Activated CD8-positive, alpha-beta T cell treated with anti-CD3 and anti-CD28 coated beads, Interleukin-2, amount 10 ng/mL, durations not matched to agents 7 days and 5 days (primary cell): ENCODE data around the gene FANCC. TPM values are rescaled to one million over a fixed set of nuclear protein-coding genes. Genes with fewer than 3 reads are reported as not detected.

Experiments
- ATAC-seq: fragments of 150-1000 bp; cut with Tn5 transposase; one replicate; pipeline ENCODE4 v1.10.0; 2021; ENCODE audit warnings: moderate library complexity
- CTCF ChIA-PET: fragments of 350-600 bp; sonication (Branson Sonifier 250); formaldehyde crosslinking; loops from one replicate; lab custom pipeline; 2021; ENCODE audit warnings: antibody characterized with exemption; lab: Charles Lee
- POLR2A ChIA-PET: fragments of 350-600 bp; sonication (Branson Sonifier 250); formaldehyde crosslinking; loops from one replicate; lab custom pipeline; 2021; ENCODE audit warnings: antibody characterized with exemption; lab: Charles Lee
- DNase-seq: peaks from one replicate; pipeline ENCODE4 v3.0.0-alpha.2; 2020
- H3K27ac Mint-ChIP-seq: one replicate; pipeline ENCODE4 v1.8.0; 2021; ENCODE audit warnings: mild to moderate bottlenecking, mixed read lengths
- H3K27me3 Mint-ChIP-seq: one replicate; pipeline ENCODE4 v1.8.0; 2021; ENCODE audit warnings: low read depth, mixed read lengths
- H3K36me3 Mint-ChIP-seq: one replicate; pipeline ENCODE4 v1.8.0; 2021; ENCODE audit warnings: low read depth, mixed read lengths
- H3K4me1 Mint-ChIP-seq: one replicate; pipeline ENCODE4 v1.8.0; 2021; ENCODE audit warnings: low read depth, mixed read lengths
- H3K4me3 Mint-ChIP-seq: one replicate; pipeline ENCODE4 v1.8.0; 2021; ENCODE audit warnings: mild to moderate bottlenecking, mixed read lengths
- H3K9me3 Mint-ChIP-seq: one replicate; pipeline ENCODE4 v1.8.0; 2022; ENCODE audit warnings: mixed read lengths; ENCODE audit not compliant: insufficient read depth
- total RNA-seq, 2 experiments: library from RNA; stranded (reverse); gene quantifications; one replicate each; pipeline ENCODE4 v1.2.3, GENCODE V29; 2021

Gene FANCC
- total RNA-seq, 2 experiments from 2014 or later = 18.2 to 19.0 TPM

DNA sequence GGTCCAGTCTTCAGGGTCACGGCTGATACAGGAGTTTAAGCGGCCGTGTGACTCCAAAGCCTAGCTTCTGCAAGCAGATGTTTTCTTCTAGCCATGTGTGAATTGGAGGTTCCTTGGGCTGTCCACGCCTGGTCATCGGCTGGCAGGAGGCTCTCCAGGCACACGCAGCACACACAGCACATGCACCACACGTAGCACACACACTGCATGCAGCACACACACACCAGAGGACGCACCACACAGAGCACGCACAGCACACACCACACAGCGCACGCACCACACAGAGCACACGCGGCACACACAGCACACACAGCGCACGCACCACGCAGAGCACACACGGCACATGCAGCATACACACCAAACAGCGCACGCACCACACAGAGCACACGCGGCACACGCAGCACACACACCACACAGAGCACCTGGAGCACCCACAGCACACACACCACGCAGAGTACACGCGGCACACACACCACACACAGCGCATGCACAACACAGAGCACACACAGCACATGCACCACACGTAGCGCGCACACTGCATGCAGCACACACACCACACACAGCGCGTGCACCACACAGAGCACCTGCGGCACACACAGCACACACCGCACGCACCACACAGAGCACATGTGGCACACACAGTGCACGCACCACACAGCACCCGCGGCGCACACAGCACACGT lies 234.3 kb downstream of the FANCC start:
- no peaks in the 10 kb centered on the region for H3K27me3 Mint-ChIP-seq
- ATAC-seq (no peak), DNase-seq (no peak)
- ChIA-PET CTCF (no interaction called here), POLR2A (no interaction called here)
- no peak overlapping the region for H3K4me3 Mint-ChIP-seq
- H3K27ac Mint-ChIP-seq = no peak overlapping the region
- H3K36me3 Mint-ChIP-seq = no peaks in the 10 kb centered on the region
- H3K4me1 Mint-ChIP-seq = no peaks in the 10 kb centered on the region
- no peaks in the 10 kb centered on the region for H3K9me3 Mint-ChIP-seq

DNA sequence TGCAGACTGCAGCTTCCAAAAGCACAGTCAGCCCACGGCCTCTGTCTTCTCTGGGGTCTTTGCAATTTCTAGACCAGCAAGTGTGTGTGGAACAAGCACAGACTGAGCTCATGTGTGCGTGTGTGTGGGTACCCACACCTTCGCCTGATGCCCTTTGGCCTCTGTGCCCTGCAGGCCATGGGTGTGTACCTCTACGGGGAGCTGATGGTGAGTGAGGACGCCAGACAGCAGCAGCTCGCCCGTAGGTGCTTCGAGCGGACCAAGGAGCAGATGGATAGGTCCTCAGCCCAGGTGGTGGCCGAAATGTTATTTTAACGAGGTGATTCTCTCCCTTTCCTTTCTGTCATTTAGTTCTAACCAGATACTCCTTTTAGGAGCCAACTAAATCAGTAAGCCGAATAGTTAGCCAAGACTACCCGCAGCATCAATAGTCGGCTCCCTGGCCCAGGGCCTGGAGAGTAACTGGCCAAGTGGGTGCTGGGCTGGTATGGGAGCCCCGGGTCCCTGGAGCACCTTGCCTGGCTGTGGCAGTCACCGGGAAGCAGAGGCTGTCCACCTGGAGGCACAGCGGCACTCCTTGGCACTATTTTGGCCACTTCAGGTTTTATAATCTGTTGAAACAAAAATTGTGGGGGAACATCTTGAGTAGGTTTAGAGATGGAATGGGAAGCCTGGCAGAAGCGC lies 235.0 kb downstream of the FANCC start:
- no peaks in the 10 kb centered on the region for H3K4me1 Mint-ChIP-seq
- no peaks in the 10 kb centered on the region for H3K27me3 Mint-ChIP-seq
- H3K27ac Mint-ChIP-seq = no peak overlapping the region
- H3K4me3 Mint-ChIP-seq = no peak overlapping the region
- no peaks in the 10 kb centered on the region for H3K9me3 Mint-ChIP-seq
- H3K36me3 Mint-ChIP-seq = no peaks in the 10 kb centered on the region
- no peak for ATAC-seq
- ChIA-PET CTCF (no interaction called here), POLR2A (no interaction called here)
- DNase-seq = no peak

DNA sequence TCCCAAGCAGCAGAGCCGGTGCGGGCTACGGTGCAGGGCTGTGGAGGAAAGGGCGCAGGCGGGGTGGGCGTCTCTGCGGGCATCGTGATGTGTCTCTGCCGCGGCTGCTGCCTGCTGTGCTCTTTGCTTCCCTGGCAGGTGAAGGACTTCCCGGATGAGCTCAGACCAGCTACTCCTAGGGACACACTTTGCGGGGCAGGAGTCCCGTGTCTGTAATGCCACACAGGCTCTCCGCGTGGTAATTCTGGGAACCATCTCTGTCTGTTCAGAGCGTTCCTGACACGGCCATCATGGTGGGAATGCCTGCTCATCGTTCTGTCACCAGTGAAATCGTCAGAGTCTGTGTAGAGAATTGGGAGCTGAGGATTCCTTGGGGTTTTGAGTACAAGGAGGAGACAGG lies 235.5 kb downstream of the FANCC start:
- POLR2A ChIA-PET = no interaction called here
- Mint-ChIP-seq H3K4me3 (no peak overlapping the region), H3K9me3 (no peaks in the 10 kb centered on the region), H3K27ac (no peak overlapping the region), H3K36me3 (no peaks in the 10 kb centered on the region), H3K4me1 (no peaks in the 10 kb centered on the region), H3K27me3 (no peaks in the 10 kb centered on the region)
- ATAC-seq (no peak), DNase-seq (no peak)
- CTCF ChIA-PET = interaction anchor here (1.4 kb wide), 1 partner anchor 44 kb away, joined by 4 read pairs; no protein-coding TSS in a partner anchor

DNA sequence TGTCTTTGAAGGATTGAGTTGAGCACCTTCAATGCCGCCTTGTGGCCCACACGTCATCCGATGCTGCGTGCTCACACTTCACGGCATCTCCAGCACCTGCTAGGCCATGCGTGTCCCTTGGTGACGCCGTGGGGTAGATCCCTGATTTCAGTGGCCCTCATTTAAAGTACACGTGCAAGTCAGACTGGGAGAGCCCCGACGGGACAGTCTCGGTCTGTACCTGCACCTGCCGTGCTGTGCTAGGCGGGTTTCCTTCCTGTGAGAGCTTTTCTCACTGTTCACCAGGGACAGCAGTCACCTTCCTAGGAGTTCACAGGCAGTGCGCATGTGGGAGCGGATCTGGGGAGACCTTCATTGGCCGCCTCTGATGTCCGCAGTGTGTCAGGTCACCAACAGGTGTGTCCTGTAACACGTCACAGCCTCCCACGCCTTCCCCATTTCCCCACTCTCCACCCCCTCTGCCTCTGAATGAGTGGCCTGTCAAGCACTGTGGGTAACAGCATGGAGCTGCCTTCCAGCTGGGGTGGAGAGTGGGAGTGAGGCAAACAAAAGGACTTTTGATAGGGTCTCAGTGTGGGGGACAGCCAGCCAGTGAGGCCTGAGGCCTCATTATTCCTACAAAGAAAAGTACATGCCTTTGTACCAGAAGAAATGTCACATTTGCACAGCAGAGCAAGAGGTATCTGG lies 236.4 kb downstream of the FANCC start:
- no peak overlapping the region for H3K4me3 Mint-ChIP-seq
- ChIA-PET CTCF (interaction anchor here (1.4 kb wide), 1 partner anchor 45 kb away, joined by 4 read pairs; no protein-coding TSS in a partner anchor), POLR2A (no interaction called here)

DNA sequence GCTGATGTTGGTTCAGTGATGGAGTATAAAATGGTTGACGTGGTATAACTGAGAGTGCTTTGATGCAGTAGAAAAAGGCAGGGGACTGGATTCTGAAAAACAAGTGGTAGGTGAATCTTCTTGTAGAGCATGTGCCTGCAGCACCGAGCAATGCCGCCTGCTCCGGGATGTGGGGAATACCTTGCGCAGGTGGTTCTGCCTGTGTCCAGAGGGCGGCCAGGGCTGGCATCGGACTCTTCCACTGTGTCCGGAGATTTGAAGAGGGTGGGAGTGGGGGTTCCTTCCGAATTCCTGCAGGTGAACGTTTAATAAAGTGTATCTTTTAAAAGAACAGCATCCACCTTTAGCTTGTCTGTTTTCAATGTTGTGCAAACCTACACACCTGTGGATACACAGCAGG lies 238.0 kb downstream of the FANCC start:
- ATAC-seq = no peak
- Mint-ChIP-seq H3K9me3 (no peaks in the 10 kb centered on the region), H3K27me3 (no peaks in the 10 kb centered on the region), H3K4me1 (no peaks in the 10 kb centered on the region), H3K27ac (no peak overlapping the region), H3K36me3 (no peaks in the 10 kb centered on the region), H3K4me3 (no peak overlapping the region)
- no peak for DNase-seq
- CTCF ChIA-PET = no interaction called here
- POLR2A ChIA-PET = no interaction called here

More for the DNA sequence above, 236.4 kb downstream of the FANCC start:
- no peaks in the 10 kb centered on the region for H3K36me3 Mint-ChIP-seq
- no peak overlapping the region for H3K27ac Mint-ChIP-seq
- DNase-seq (no peak), ATAC-seq (no peak)
- H3K9me3 Mint-ChIP-seq = no peaks in the 10 kb centered on the region
- no peaks in the 10 kb centered on the region for H3K27me3 Mint-ChIP-seq
- no peaks in the 10 kb centered on the region for H3K4me1 Mint-ChIP-seq

DNA sequence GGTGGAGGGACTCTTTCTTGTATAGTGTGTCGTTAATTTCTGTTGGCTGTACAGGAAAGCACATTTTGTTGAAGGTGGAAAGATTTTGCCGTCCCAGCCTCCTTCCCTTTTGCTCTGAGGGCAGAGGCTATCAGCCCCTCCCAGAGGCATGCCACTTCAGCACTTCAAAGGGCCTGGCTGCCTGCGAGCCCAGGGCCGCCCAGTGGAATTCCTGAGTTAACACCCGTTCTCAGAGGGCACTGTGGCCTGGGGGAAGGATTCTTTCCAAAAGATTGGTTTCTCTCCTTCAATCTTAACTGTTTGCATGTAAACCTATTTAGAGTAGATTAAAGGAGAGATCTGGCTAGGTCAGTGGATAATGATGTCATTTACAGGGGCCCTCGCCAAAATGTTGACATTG lies 238.6 kb downstream of the FANCC start:
- ATAC-seq (no peak), DNase-seq (no peak)
- Mint-ChIP-seq H3K27ac (no peak overlapping the region), H3K4me3 (no peak overlapping the region), H3K4me1 (no peaks in the 10 kb centered on the region), H3K36me3 (no peaks in the 10 kb centered on the region), H3K9me3 (no peaks in the 10 kb centered on the region), H3K27me3 (no peaks in the 10 kb centered on the region)
- CTCF ChIA-PET = no interaction called here
- POLR2A ChIA-PET = no interaction called here

DNA sequence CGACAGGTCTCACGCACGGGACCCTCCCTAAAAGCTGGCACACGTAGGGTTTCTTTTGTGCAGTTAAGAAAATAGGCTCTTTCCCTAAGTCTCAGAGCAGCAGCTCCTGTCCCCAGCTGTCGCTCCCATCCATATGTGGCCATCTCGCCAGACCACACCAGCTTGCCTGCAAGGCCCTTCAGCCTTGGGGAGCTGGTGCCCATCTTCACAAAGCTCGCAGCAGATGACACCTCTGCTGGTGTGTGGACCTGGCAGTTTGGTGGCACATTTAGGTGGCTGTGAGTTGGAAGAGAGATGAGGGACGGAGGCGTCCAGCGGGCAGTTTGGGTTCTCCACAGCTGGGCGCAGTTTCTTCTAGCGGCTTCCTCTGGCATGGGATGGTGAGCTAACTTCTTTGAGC lies 239.0 kb downstream of the FANCC start:
- POLR2A ChIA-PET = no interaction called here
- H3K27ac Mint-ChIP-seq = no peak overlapping the region
- no peaks in the 10 kb centered on the region for H3K9me3 Mint-ChIP-seq
- H3K4me1 Mint-ChIP-seq = no peaks in the 10 kb centered on the region
- CTCF ChIA-PET = no interaction called here
- no peak for ATAC-seq
- H3K27me3 Mint-ChIP-seq = no peaks in the 10 kb centered on the region
- no peaks in the 10 kb centered on the region for H3K36me3 Mint-ChIP-seq
- DNase-seq = no peak
- H3K4me3 Mint-ChIP-seq = no peak overlapping the region

DNA sequence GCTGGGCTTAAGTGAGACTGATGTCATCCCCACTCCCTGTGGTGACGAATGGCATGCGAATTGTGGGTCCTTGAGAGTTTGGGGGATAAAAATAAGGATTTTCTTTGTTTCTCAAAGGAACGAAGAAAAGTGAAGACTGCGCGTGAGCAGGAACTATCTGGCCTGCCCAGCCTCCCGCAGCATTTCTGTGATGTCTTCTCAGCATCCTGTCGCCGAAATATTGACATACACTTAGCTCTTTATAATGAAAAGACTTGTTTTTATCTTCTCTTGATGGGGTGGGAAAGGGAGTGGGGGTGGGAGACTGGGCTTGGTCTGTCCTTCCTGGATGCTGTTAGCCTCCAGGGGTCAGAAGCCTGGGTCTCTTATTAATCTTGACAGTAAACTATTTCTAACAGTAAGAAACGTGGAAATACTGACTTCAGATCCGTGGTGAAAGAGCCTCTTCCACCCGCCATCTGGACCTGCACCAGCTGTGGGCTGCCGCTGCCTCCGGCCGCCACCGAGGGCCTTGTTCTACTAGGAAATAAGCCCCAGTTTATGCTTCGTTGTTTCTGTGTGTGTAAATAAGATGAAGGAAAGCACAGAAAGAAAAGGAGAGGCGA lies 239.6 kb downstream of the FANCC start:
- H3K9me3 Mint-ChIP-seq = no peaks in the 10 kb centered on the region
- CTCF ChIA-PET = no interaction called here
- ATAC-seq = no peak
- H3K27me3 Mint-ChIP-seq = no peaks in the 10 kb centered on the region
- no peak overlapping the region for H3K27ac Mint-ChIP-seq
- no peak overlapping the region for H3K4me3 Mint-ChIP-seq
- no peaks in the 10 kb centered on the region for H3K4me1 Mint-ChIP-seq
- no peaks in the 10 kb centered on the region for H3K36me3 Mint-ChIP-seq
- POLR2A ChIA-PET = no interaction called here
- no peak for DNase-seq

DNA sequence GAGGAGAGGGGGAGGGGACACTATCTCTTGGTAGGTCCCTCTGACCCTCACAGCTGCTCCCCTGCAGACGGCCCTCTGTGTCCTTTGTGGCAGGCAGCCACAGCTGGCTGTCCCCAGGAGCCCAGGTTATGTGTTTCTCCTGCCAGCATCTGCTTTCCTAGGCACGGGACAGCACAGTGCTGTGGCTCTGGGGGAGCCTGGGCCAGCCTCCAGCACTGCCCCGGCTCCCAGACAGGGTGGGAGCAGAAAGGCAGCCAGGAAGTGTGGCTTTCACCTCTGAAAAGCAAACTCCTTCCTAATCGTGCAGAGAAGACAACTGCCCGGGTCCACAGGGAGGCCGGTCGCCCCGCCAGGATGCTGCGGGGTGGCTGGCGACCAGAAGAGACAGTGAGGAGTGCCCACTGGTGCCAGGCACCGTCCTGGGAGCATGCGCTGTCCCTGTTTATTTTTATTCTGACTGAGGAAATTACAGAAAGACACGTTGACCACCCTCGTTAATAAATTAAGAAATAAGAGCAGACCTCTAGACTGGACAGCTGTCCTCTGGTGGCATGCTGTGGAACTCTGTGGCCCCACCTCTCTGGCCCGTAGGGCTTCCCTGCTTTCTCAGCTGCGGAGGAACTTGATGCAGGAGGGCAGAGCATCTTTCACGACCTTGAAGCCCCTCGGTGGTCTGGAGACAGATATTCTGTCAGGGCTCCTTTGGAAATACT lies 240.3 kb downstream of the FANCC start:
- ATAC-seq = no peak
- no peak for DNase-seq
- Mint-ChIP-seq H3K27me3 (no peaks in the 10 kb centered on the region), H3K36me3 (no peaks in the 10 kb centered on the region), H3K4me1 (no peaks in the 10 kb centered on the region), H3K4me3 (no peak overlapping the region), H3K9me3 (no peaks in the 10 kb centered on the region), H3K27ac (no peak overlapping the region)
- ChIA-PET POLR2A (no interaction called here), CTCF (no interaction called here)

DNA sequence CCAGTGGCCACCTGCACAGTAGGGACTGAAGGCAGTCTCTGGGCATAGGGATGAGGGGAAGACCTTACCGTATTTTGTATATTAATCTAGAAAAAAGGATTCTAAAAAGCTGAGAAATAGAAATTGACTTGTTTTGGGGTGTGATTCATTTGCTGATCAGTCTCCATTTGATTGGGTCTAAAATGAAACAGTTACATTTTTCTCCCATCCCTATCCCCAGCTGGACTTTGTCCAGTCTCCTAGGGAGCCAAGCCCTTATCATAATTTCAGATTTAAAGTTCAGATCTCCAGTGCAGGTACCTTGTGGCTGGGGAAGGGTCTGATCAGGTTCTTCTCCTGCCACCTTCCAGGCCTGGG lies 240.8 kb downstream of the FANCC start:
- Mint-ChIP-seq H3K36me3 (no peaks in the 10 kb centered on the region), H3K4me3 (no peak overlapping the region), H3K27me3 (no peaks in the 10 kb centered on the region), H3K9me3 (no peaks in the 10 kb centered on the region), H3K4me1 (no peaks in the 10 kb centered on the region), H3K27ac (no peak overlapping the region)
- CTCF ChIA-PET = no interaction called here
- ATAC-seq = no peak
- POLR2A ChIA-PET = no interaction called here
- DNase-seq = no peak

DNA sequence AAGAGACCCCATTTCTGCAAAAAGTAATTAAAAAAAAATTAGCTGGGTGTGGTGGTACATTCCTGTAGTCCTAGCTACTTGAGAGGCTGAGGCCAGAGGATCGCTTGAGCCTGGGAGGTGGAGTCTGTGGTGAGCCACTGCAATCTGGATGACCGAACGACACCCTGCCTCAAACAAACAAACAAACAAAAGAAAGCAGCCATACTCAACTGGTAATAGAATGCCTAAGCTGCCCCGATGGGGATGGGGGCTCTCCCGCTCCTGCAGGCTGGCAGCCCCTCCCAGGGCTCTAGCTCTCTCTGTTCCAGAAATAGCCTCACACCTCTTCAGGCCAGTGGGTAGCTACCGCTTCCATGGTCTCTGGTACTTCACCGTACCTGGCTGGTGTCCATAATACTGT lies 241.8 kb downstream of the FANCC start:
- no peaks in the 10 kb centered on the region for H3K36me3 Mint-ChIP-seq
- no peak overlapping the region for H3K4me3 Mint-ChIP-seq
- no peak for DNase-seq
- POLR2A ChIA-PET = no interaction called here
- no peak for ATAC-seq
- H3K27me3 Mint-ChIP-seq = no peaks in the 10 kb centered on the region
- CTCF ChIA-PET = no interaction called here
- no peak overlapping the region for H3K27ac Mint-ChIP-seq
- no peaks in the 10 kb centered on the region for H3K9me3 Mint-ChIP-seq
- no peaks in the 10 kb centered on the region for H3K4me1 Mint-ChIP-seq
